ENCODE results near the gene SNCAIP.

GRCh38 chr5:122423221-122423620 lies 111.2 kb downstream of the SNCAIP start:
- no peak for TF ChIP-seq CTCF (IDR thresholded peaks at IDR 0.05)
- TF ChIP-seq TCF7L2 (IDR thresholded peaks at IDR 0.05; ENCODE audit: low read depth, low read length) = no peak
